Measurements from ENCODE around the gene VENTX. TPM values are rescaled to one million over a fixed set of nuclear protein-coding genes. Genes with fewer than 3 reads are reported as not detected.

Gene VENTX
- total RNA-seq, 1 experiment from 2014 or later, result not detected

DNA sequence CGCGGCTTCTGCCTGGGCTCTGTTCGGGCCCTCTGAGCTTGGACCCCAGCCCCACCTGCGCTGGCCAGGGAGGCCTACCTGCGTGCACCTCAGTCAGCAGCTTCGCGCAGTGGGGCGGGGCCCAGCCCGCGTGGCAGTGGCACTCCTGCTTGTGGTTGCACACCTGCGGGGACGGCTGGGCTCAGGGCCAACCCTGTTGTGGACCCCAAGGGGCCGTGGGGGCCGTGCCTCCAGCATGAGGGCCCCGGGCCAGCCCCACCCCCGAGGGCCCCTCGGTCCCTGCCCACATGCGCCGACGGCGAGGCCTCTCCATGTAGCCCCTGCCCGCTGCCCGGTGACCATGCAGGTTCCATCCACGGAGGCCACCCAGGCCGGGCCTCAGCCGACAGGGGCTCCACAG is 31.7 kb downstream of the VENTX start:
- H2AFZ ChIP-seq (ENCODE audit: low read depth, low read length, poor library complexity, severe bottlenecking), result no peak overlapping the region
- no peak overlapping the region for H3K4me2 ChIP-seq (ENCODE audit: low read length)
- no peaks in the 10 kb centered on the region for H3K36me3 ChIP-seq (ENCODE audit: control insufficient read depth in 1 of 2, insufficient read depth in 2 of 2, low read length in 2 of 2)
- no TSS peak for BruUV-seq (replicated peaks)
- H3K9me3 ChIP-seq (ENCODE audit: control insufficient read depth in 1 of 2, insufficient read depth in 1 of 2, low read depth in 1 of 2, low read length in 2 of 2), result no peaks in the 10 kb centered on the region
- ATAC-seq, result no peak
- no peaks in the 10 kb centered on the region for H3K9me2 ChIP-seq (ENCODE audit: insufficient read depth)
- no peak overlapping the region for H3K27ac ChIP-seq (ENCODE audit: low read depth, low read length)
- POLR2A ChIA-PET, result no interaction called here
- CTCF ChIA-PET, result no interaction called here
- TF ChIP-seq RAD21 (IDR thresholded peaks at IDR 0.05; ENCODE audit: low read depth) (no peak), POLR2A (IDR thresholded peaks at IDR 0.05; ENCODE audit: borderline replicate concordance, extremely low read depth, insufficient read depth, insufficient read length) (no peak), JUND (IDR thresholded peaks at IDR 0.05) (no peak), FOSL1 (IDR thresholded peaks at IDR 0.05; ENCODE audit: low read depth) (no peak), SRF (IDR thresholded peaks at IDR 0.05; ENCODE audit: low read depth) (no peak), ZNF274 (IDR thresholded peaks at IDR 0.05; ENCODE audit: low read depth, low read length) (no peak), CEBPB (IDR thresholded peaks at IDR 0.05; ENCODE audit: low read depth) (no peak), EZH2phosphoT487 (IDR thresholded peaks at IDR 0.05; ENCODE audit: borderline replicate concordance) (no peak), YY1 (IDR thresholded peaks at IDR 0.05; ENCODE audit: extremely low read depth, insufficient replicate concordance, low read depth, low read length) (no peak)
- no peaks in the 10 kb centered on the region for H3K27me3 ChIP-seq (ENCODE audit: insufficient read depth, low read length)
- no peak overlapping the region for H3K9ac ChIP-seq (ENCODE audit: low read length)
- H3K4me1 ChIP-seq (ENCODE audit: control insufficient read depth in 1 of 2, insufficient read depth in 2 of 2, low read length in 2 of 2), result peaks cover 0 to 3% of the 10 kb centered on the region in 2 experiments; a peak in 1 of 4 replicates
- intact Hi-C loops (cut with micrococcal nuclease), result no loop called here
- H3K4me3 ChIP-seq (replicated peaks in 1 of 2; ENCODE audit: low read depth in 1 of 2, low read length in 2 of 2), result no peak overlapping the region
- H4K20me1 ChIP-seq (ENCODE audit: insufficient read depth), result no peaks in the 10 kb centered on the region
- no peaks in the 10 kb centered on the region for H3K79me2 ChIP-seq (ENCODE audit: insufficient read depth, low read length)
- DNase-seq (ENCODE audit: low read depth, low spot score), result no peak
- RAD21 ChIA-PET (ENCODE audit: low non-redundant PET in 1 of 2, low total read pairs in 2 of 2, uncharacterized antibody in 2 of 2, unreplicated experiment in 2 of 2), result no interaction called here

DNA sequence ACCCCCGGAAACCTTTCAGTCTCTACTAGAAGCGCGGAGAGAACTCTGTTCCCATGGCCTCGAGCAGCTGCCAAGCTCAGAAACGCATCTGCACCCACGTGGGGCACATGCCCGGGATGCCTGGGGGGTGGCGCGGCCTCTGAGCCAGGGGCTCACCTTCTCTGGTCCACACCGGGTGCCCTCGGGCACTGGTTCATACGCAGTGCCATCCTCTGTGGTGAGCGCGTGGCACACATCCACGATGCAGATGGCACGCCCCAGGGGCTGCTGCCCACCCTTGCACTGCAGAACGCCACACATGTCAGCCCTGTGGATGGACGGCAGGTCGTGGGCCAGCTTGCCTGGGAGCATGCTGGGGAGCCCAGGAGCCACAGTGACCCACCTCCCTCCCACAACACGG is 32.5 kb downstream of the VENTX start:
- H3K9me2 ChIP-seq (ENCODE audit: insufficient read depth), result no peaks in the 10 kb centered on the region
- no peaks in the 10 kb centered on the region; a peak in 1 of 4 replicates for H3K4me1 ChIP-seq (ENCODE audit: control insufficient read depth in 1 of 2, insufficient read depth in 2 of 2, low read length in 2 of 2)
- no peak overlapping the region for H3K4me3 ChIP-seq (replicated peaks in 1 of 2; ENCODE audit: low read depth in 1 of 2, low read length in 2 of 2)
- H3K27me3 ChIP-seq (ENCODE audit: insufficient read depth, low read length), result no peaks in the 10 kb centered on the region
- H3K79me2 ChIP-seq (ENCODE audit: insufficient read depth, low read length), result no peaks in the 10 kb centered on the region
- no peak overlapping the region for H2AFZ ChIP-seq (ENCODE audit: low read depth, low read length, poor library complexity, severe bottlenecking)
- no peaks in the 10 kb centered on the region for H4K20me1 ChIP-seq (ENCODE audit: insufficient read depth)
- CTCF ChIA-PET, result no interaction called here
- ATAC-seq, result no peak
- H3K4me2 ChIP-seq (ENCODE audit: low read length), result no peak overlapping the region
- POLR2A ChIA-PET, result no interaction called here
- H3K9ac ChIP-seq (ENCODE audit: low read length), result no peak overlapping the region
- intact Hi-C loops (cut with micrococcal nuclease), result no loop called here
- BruUV-seq (replicated peaks), result no TSS peak
- RAD21 ChIA-PET (ENCODE audit: low non-redundant PET in 1 of 2, low total read pairs in 2 of 2, uncharacterized antibody in 2 of 2, unreplicated experiment in 2 of 2), result no interaction called here
- H3K27ac ChIP-seq (ENCODE audit: low read depth, low read length), result no peak overlapping the region
- H3K9me3 ChIP-seq (ENCODE audit: control insufficient read depth in 1 of 2, insufficient read depth in 1 of 2, low read depth in 1 of 2, low read length in 2 of 2), result no peaks in the 10 kb centered on the region
- DNase-seq (ENCODE audit: low read depth, low spot score), result no peak
- no peaks in the 10 kb centered on the region for H3K36me3 ChIP-seq (ENCODE audit: control insufficient read depth in 1 of 2, insufficient read depth in 2 of 2, low read length in 2 of 2)
- TF ChIP-seq EZH2 (IDR thresholded peaks at IDR 0.05) (no peak), SIN3A (IDR thresholded peaks at IDR 0.05; ENCODE audit: low read depth) (no peak), TCF7L2 (IDR thresholded peaks at IDR 0.05; ENCODE audit: borderline replicate concordance, extremely low read depth, insufficient read depth, insufficient read length) (no peak), CEBPB (IDR thresholded peaks at IDR 0.05; ENCODE audit: low read depth) (no peak), YY1 (IDR thresholded peaks at IDR 0.05; ENCODE audit: extremely low read depth, insufficient replicate concordance, low read depth, low read length) (no peak), EGR1 (IDR thresholded peaks at IDR 0.05; ENCODE audit: low read depth) (no peak), FOSL1 (IDR thresholded peaks at IDR 0.05; ENCODE audit: low read depth) (no peak), JUND (IDR thresholded peaks at IDR 0.05) (no peak), POLR2AphosphoS5 (IDR thresholded peaks at IDR 0.05; ENCODE audit: low read depth, low read length) (no peak), ELF1 (IDR thresholded peaks at IDR 0.05; ENCODE audit: borderline replicate concordance, low read depth) (no peak)
- TF ChIP-seq, protein P1, sequence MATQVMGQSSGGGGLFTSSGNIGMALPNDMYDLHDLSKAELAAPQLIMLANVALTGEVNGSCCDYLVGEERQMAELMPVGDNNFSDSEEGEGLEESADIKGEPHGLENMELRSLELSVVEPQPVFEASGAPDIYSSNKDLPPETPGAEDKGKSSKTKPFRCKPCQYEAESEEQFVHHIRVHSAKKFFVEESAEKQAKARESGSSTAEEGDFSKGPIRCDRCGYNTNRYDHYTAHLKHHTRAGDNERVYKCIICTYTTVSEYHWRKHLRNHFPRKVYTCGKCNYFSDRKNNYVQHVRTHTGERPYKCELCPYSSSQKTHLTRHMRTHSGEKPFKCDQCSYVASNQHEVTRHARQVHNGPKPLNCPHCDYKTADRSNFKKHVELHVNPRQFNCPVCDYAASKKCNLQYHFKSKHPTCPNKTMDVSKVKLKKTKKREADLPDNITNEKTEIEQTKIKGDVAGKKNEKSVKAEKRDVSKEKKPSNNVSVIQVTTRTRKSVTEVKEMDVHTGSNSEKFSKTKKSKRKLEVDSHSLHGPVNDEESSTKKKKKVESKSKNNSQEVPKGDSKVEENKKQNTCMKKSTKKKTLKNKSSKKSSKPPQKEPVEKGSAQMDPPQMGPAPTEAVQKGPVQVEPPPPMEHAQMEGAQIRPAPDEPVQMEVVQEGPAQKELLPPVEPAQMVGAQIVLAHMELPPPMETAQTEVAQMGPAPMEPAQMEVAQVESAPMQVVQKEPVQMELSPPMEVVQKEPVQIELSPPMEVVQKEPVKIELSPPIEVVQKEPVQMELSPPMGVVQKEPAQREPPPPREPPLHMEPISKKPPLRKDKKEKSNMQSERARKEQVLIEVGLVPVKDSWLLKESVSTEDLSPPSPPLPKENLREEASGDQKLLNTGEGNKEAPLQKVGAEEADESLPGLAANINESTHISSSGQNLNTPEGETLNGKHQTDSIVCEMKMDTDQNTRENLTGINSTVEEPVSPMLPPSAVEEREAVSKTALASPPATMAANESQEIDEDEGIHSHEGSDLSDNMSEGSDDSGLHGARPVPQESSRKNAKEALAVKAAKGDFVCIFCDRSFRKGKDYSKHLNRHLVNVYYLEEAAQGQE (IDR thresholded peaks at IDR 0.05; ENCODE audit: low read depth), result no peak
- TF ChIP-seq, protein P2, sequence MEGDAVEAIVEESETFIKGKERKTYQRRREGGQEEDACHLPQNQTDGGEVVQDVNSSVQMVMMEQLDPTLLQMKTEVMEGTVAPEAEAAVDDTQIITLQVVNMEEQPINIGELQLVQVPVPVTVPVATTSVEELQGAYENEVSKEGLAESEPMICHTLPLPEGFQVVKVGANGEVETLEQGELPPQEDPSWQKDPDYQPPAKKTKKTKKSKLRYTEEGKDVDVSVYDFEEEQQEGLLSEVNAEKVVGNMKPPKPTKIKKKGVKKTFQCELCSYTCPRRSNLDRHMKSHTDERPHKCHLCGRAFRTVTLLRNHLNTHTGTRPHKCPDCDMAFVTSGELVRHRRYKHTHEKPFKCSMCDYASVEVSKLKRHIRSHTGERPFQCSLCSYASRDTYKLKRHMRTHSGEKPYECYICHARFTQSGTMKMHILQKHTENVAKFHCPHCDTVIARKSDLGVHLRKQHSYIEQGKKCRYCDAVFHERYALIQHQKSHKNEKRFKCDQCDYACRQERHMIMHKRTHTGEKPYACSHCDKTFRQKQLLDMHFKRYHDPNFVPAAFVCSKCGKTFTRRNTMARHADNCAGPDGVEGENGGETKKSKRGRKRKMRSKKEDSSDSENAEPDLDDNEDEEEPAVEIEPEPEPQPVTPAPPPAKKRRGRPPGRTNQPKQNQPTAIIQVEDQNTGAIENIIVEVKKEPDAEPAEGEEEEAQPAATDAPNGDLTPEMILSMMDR (IDR thresholded peaks at IDR 0.05 in 2 of 3, conservative IDR thresholded peaks at IDR 0.05 in 1 of 3; ENCODE audit: borderline replicate concordance in 1 of 3, insufficient read depth in 1 of 3, low read depth in 2 of 3, low read length in 2 of 3), result no peak

Measured in HCT116 (cell line).